Peyer's patch (tissue), 4 donors: ENCODE measurements around the gene F5. TPM values are rescaled to one million over a fixed set of nuclear protein-coding genes. Genes with fewer than 3 reads are reported as not detected.

Source experiments
- DNase-seq, 3 donors: peaks; one replicate each; pipeline ENCODE4 v3.0.0-alpha.2; 2017 to 2019
- H3K27ac ChIP-seq, 4 donors: fragments of 200-600 bp; sonication (generic); one replicate each; pipeline ENCODE4 v1.5.1; 2016 to 2019
- H3K27me3 ChIP-seq, 2 donors: fragments of 200-600 bp; sonication (generic); one replicate each; pipeline ENCODE4 v1.5.1; 2019
- H3K36me3 ChIP-seq, 3 donors: fragments of 200-600 bp; sonication (generic); one replicate each; pipeline ENCODE4 v1.5.1; 2016 to 2019
- H3K4me1 ChIP-seq, 4 donors: fragments of 200-600 bp; sonication (generic); one replicate each; pipeline ENCODE4 v1.5.1; 2016 to 2019
- H3K4me3 ChIP-seq, 4 donors: fragments of 200-600 bp; sonication (generic); 1 replicate in 3 of 4; 2 replicates in 1 of 4; pipeline ENCODE4 v1.5.1; 2016 to 2019; ENCODE audit warnings: mild to moderate bottlenecking in 1 of 4
- H3K9me3 ChIP-seq, 4 donors: fragments of 200-600 bp; sonication (generic); one replicate each; pipeline ENCODE4 v1.5.1; 2016 to 2019; ENCODE audit warnings: mild to moderate bottlenecking in 1 of 4
- CTCF ChIP-seq, 6 experiments: fragments of 450-650 bp in 4 of 6; fragments of 200-600 bp in 2 of 6; sonication (generic) in 1 of 6; IDR thresholded peaks; one replicate each; pipeline ENCODE4 v1.5.1; 2017 to 2019; ENCODE audit warnings: antibody characterized with exemption in 6 of 6, mild to moderate bottlenecking in 3 of 6, moderate library complexity in 1 of 6
- POLR2A ChIP-seq, 2 donors: fragments of 450-650 bp; IDR thresholded peaks; one replicate each; pipeline ENCODE4 v1.5.1; 2017; ENCODE audit warnings: antibody characterized with exemption in 2 of 2, mild to moderate bottlenecking in 2 of 2, moderate library complexity in 2 of 2
- total RNA-seq, 4 donors: library from RNA; depleted of rRNA; stranded (reverse); fragments of >200 nt; gene quantifications; one replicate each; pipeline ENCODE4 v1.1.0, GENCODE V29; 2016

F5 gene
- total RNA-seq, 4 donors from 2014 or later, result 0.18 to 0.80 (median 0.28) TPM; not detected in 1

DNA sequence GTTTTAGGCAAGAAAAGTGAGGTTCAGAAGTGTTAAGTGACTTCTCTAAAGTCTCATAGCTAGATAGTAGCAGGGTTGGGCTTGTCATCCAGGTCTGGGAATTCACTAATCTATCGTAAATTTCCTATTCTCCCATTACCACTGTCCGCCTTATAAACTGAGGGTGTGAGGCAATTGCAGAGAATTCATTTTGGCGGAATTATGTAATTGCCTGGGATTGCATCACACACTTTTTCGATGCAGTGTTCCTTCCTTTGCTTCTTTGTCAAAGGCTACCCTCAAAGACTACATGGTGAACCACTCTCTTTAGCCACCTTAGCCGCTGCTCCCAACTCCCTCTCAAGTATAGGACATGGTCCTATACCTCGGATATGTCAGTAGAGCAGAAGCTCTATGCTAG, 24.6 kb upstream of the F5 start:
- Histone ChIP-seq H3K36me3 (no peaks in the 10 kb centered on the region), H3K4me1 (no peaks in the 10 kb centered on the region), H3K27ac (no peak overlapping the region), H3K9me3 (no peaks in the 10 kb centered on the region), H3K27me3 (no peaks in the 10 kb centered on the region), H3K4me3 (no peak overlapping the region)
- TF ChIP-seq POLR2A (IDR thresholded peaks at IDR 0.05) (no peak), CTCF (IDR thresholded peaks at IDR 0.05) (no peak)
- DNase-seq, result no peak

- Histone ChIP-seq H3K36me3 (no peaks in the 10 kb centered on the region), H3K27me3 (no peaks in the 10 kb centered on the region), H3K4me3 (no peak overlapping the region), H3K27ac (no peak overlapping the region), H3K9me3 (no peaks in the 10 kb centered on the region), H3K4me1 (no peaks in the 10 kb centered on the region)
- DNase-seq, result no peak
- TF ChIP-seq POLR2A (IDR thresholded peaks at IDR 0.05) (no peak), CTCF (IDR thresholded peaks at IDR 0.05) (no peak)
Observed at GRCh38 chr1:169610108-169610507, 23.8 kb upstream of the F5 start.

GRCh38 chr1:169608226-169608625, 21.9 kb upstream of the F5 start:
- TF ChIP-seq POLR2A (IDR thresholded peaks at IDR 0.05) (no peak), CTCF (IDR thresholded peaks at IDR 0.05) (no peak)
- Histone ChIP-seq H3K27ac (no peak overlapping the region), H3K4me1 (no peaks in the 10 kb centered on the region), H3K36me3 (no peaks in the 10 kb centered on the region), H3K9me3 (no peaks in the 10 kb centered on the region), H3K27me3 (no peaks in the 10 kb centered on the region), H3K4me3 (no peak overlapping the region)
- DNase-seq, result no peak

GRCh38 chr1:169604781-169605560, 18.7 kb upstream of the F5 start:
- no peak for TF ChIP-seq CTCF (IDR thresholded peaks at IDR 0.05)
- no peak for TF ChIP-seq POLR2A (IDR thresholded peaks at IDR 0.05)
- Histone ChIP-seq H3K27me3 (no peaks in the 10 kb centered on the region), H3K4me3 (no peak overlapping the region), H3K27ac (no peak overlapping the region), H3K9me3 (no peaks in the 10 kb centered on the region), H3K36me3 (no peaks in the 10 kb centered on the region), H3K4me1 (no peaks in the 10 kb centered on the region)
- DNase-seq, result peak in 2 of 3 donors; percentile 45 to 59

GRCh38 chr1:169601096-169601881, 15.0 kb upstream of the F5 start:
- no peak overlapping the region for H3K27ac ChIP-seq
- peak; percentile 25 to 47 (median 39) for TF ChIP-seq CTCF (IDR thresholded peaks at IDR 0.05)
- TF ChIP-seq POLR2A (IDR thresholded peaks at IDR 0.05), result no peak
- no peak for DNase-seq
- no peak overlapping the region for H3K4me3 ChIP-seq
- no peaks in the 10 kb centered on the region for H3K4me1 ChIP-seq
- H3K36me3 ChIP-seq, result no peaks in the 10 kb centered on the region
- no peaks in the 10 kb centered on the region for H3K9me3 ChIP-seq
- no peaks in the 10 kb centered on the region for H3K27me3 ChIP-seq
